GM19193 (cell line): ENCODE measurements around the gene CDK5.

ENCODE experiments used
- POLR2A ChIP-seq: IDR thresholded peaks from 4 replicates; pipeline ENCODE4 v1.6.1; 2011; ENCODE audit not compliant: insufficient read depth, insufficient read length; ENCODE audit errors: extremely low read depth

The CDK5 gene

DNA sequence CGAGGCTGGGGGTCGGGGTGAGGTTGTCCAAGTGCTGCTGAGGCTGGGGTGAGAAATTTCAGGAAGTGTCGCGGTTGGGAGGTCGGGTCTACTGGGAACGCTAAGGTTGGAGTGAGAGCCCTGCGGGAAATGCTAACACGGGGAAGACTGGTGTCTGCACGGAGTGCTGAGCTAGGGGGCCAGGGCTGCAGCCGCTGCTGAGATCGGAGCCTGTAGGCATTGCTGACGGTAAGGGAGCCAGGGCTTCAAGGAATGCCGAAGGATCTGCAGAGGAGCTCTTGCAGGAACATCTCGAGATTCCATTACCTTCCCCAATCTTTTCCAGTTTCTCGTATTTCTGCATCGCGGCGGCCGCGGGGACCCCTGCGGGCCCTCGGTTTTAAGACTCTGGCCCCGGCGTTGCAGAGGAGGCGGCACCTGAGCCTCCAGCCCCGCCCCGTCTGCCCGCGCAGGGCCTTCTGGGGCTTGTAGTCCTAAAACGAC, at the start of gene CDK5:
Gene CDK5 (minus strand): TSS at position 392 of the 483 bp plus-strand sequence. CDS start 49 bp downstream, at position 343.
- no peak for TF ChIP-seq POLR2A

DNA sequence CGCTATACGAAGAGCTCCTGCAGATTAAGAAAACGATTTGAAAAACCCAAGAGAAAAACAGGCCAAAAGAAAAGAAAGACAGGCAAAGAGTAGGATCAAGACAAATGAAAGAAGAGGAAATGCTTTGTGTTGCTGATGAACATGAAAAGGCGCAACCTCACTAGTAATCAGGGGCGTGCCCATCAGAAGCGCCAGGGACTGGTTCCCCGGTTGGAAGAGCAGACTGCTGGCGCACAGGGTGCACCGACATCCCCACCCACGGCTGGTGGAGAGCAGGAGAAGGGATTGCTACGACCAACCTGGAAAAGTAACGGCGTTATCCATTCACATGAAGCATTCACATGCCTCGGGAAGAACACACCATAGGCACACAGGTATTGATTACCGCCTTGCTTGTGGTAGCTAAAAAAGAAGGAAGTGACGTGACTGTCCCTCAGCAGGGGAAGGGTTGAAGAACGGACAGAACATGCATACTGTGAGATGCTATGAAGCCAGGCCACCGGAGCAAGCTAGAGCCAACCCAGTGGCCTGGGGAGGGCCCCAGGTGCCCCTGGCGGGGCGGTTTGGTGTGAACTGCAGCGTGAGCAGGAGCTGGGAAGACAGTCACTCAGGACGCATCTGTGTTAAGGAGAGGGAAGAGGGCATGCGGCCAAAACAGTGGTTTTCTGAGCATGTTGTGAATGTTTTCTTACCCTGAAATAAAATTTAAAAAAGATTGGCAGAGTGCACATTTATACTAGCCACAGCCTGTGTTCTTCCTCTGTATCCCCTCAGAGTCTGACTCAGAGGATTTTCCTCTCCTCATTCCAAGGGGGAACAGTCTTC, 46.9 kb upstream of the CDK5 start:
- TF ChIP-seq POLR2A, result no peak

DNA sequence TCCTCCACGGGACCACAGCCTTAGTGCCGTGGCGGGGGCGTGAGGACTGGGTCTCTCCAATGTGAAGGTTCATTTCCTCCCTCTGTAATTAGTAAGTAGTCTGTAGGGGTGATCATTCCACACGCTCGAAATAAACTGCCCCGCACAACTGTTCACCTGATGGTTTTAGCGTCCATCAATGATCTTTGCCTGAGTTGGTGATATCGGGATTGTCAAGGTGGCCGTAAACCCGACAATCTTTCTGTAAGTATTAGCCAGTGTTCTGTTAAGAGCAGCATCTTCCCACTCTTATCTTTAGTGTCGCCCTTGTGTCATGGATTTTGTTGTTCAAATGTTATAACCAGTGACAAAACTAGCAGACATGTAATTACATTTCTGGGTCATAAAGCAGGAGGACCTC, 46.3 kb upstream of the CDK5 start:
- TF ChIP-seq POLR2A, result no peak

DNA sequence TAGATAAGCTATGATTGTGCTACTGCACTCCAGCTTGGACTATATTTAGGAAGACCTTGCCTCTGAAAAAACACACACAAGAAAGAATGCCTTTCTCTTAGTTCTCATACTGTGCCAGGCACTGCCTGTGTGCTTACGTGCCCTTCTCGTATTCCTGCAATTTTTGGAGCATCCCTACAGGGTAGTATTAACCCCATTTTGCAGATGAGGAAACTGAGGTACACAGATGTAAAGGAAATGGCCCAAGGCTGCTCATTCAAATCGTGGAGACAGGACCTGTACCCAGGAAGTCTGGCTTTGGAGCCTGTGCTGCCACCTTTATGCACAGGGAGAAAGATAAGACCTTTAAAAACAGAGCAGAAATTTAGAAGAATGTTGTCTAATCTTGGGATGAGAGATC, 45.3 kb upstream of the CDK5 start:
- TF ChIP-seq POLR2A, result no peak

DNA sequence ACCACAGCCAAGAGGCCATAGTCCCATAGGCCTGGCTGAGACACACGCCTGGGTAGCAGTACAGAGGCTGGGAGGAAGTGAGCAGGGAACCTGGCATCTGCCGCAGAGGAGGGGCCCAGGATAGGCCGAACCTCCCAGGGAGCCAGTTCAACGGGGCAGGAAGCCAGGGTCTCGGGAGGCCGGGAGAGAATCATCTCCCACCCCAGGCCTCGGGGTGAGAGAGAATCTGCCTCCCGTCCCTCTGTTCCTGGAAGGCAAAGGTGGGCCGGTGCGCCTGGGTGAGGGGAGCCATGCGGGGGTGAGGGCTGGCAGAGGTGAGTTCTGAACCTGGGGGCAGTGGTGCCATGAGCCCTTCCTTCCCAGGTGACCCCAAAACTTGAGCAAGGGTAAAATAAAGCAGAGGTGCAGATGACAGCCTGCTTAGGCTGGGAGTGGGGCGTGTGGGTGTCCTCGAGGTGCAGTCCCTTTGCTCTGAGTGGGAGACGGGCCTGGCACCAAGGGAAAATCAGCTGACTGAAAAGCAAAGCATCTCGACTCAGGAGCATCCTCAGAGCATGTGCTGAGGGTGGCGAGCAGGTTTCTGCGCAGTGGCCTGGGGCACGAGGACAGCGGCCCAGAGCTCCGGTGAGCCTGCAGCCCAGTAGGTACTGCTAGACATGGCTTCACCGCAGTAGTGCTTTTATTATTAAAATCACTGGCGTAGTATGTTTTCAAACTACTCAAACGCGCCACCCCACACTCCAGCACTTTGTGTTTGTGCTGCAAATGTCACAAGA, 44.1 kb upstream of the CDK5 start:
- no peak for TF ChIP-seq POLR2A

DNA sequence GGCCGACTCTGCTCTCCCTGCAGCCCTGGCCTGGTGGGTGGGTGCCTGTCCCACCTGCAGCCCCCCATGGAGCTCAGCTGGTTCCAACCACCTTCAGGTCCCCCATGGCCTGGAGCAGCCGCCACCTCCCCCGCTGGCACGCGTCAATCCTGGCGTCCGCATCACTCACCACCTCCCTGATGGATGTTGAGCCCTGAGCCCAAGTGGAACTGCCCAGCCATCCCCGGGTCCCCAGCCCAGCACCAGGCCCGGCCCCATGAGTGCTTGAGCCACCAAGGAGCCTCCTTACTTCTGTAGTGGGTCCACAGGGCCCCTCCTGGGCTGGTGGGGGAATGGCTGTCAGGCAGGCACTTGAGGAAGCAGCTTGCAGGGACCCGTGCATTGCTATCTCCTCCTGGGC, 43.2 kb upstream of the CDK5 start:
- no peak for TF ChIP-seq POLR2A

DNA sequence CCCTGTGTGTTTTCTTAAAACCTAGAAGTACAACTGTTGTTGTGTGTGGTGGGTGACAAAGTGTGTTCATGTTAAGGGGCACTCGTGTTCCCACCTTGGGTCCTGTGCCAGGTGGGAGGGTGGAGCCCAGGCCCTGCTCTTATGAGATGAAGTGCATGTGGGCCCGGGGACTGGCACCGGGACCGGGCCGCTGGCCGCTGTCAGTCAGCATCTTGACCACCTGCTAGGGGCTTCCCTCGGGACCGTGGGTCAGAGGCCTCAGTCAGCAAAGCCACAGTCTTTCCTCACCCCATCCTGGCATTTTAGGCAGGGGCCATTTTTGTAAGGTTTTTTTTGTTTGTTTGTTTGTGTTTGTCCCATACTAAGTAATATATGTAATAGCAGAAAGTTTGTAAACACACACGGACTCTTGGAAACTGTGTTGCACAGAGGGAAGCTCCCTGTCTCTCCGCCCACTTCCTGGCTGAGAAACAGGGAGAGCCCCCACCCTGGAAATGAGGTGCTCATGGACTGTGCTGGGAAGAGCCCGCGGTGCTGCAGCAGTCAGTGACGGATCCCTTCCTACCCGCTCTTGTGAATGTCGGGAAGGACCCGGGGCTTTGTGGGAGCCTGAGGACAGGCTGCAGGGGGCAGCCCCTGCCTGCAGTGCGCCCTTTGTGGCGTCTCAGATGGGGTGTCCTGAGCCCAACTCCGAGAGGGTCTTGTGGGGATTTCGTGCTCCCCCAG, 42.0 kb upstream of the CDK5 start:
- TF ChIP-seq POLR2A, result no peak

DNA sequence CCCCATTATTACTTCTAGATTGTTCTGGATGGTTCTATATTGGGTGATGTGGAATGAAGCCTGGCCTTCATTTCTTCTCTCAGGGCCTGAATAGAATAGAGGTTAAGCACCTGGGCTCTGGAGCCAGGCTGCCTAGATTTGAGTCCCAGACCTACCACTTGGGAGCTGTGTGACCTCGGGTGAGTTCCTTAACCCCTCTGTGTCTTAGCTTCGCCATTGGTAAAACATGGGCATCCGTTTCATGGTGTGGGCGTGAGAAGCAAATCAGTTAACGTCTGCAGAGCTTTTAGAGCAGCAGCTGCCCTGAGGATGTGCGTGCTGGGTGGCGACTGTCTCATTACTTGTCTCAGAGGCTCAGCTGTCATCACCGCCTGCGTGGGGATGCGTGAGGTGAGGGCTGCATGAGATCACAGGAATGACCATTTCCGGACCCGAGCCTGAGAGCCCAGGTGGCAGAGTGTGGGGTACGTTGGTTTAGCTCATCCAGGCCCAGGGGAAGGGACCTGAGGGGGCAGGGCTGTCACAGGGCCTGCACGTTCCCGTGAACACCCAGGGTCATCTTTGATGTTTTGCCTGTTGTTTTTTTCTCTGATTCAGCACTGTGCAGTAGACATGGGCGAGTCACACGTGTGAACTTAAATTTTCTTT, 38.3 kb upstream of the CDK5 start:
- no peak for TF ChIP-seq POLR2A

DNA sequence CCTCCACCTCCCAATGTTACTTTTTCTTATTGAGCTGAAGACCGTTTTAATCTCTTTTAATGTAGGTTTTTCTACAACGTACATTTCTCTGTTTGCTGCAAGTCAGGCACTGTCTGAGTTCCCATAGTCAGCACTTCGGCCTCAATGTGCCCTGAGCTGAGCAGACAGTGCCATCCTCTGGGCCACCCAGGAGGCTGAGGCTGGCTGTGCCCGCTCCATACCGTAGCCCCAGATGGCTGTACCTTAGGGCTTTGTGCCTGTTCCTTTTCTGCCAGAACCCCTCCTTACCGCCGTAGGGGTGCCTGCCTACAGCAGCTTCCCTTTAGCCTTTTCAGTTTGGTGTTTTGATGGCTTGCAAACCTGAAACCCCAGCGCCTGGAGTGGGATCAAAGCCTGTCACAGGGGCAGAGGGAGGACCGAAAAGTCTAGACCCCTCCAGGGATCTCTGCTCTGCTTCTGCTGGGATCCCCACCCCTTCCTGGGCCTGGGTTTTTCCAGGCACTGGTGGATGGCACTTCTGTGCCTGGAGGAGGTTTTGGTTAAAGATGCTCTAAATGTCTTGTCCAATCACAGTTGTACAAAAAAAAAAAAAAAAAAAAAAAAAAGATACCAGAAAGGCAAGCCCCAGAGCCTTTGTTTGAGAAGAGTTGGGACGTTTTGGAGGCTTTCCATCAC, 37.6 kb upstream of the CDK5 start:
- no peak for TF ChIP-seq POLR2A

DNA sequence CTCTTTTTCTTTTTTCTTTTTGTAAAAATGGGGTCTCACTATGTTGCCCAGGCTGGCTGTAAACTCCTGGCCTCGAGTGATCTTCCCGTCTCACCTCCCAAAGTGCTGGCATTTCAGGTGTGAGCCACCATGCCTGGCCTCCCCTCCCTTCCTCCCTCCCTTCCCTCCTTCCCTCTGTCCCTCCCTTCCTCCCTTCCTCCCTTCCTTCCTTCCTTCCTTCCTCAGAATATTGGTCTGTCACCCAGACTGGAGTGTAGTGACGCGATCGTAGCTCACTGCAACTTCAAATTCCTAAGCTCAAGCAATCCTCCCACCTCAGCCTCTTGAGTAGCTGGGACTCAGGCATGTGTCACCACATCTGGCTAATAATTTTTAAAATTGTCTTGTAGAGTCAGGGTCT, 37.0 kb upstream of the CDK5 start:
- TF ChIP-seq POLR2A, result no peak

DNA sequence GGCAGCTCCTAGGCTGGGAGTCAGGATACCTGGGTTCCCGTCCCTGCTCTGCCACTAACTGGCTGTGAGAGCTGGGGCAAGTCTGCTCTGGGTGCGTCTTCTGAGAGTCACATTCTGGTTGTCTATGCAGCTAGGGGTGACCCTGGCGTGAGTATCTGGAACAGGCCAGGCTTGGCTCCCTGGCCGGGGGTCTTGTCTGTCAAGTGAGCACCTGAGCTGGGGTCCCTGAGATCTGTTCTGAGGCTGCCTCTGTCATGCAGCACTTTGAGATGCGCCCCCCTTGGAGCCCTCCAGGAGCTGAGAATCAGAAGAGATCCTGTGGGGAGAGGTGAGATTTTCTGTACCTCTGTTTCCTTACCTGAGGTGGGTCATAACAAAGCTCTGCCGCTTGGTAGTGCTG, 36.1 kb upstream of the CDK5 start:
- TF ChIP-seq POLR2A, result no peak

DNA sequence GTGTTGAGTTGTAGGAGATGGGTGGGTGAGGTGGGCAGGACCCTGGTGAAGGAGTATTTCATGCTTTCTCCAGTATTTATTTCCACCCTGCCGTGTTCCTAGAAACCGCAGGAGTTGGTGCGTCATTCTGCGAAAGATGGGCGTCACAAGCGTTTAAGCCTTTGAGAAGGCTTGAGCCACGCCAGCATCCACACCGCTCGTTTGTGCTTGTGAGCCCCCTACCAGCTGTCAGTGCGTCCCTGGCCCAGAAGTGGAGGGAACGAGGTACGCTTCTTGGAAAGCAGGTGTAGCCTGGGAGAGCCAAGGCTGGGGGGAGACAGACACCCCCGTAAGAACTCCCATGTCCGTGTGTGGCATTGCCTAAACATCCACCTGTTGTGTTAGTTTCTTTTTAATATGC, 34.3 kb upstream of the CDK5 start:
- no peak for TF ChIP-seq POLR2A

DNA sequence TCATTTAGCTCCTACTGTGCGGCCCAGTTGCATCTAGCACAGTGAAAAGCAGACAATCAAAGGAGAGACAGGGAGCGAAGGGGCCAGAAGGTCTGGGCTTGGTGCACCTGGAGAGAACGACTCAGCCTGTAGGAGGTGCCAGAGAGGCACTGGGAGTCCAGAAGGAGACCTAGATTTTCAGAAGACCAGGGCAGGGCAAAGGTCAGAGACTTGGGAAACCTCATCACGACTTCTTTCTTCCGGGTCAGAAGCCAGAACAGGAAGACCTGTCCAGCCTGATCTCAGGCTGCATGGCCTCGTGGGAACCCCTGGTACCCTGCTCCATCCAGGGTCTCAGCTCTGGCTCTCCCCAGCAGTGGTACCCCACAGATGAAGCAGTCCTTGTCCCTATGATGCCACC, 33.7 kb upstream of the CDK5 start:
- no peak for TF ChIP-seq POLR2A

DNA sequence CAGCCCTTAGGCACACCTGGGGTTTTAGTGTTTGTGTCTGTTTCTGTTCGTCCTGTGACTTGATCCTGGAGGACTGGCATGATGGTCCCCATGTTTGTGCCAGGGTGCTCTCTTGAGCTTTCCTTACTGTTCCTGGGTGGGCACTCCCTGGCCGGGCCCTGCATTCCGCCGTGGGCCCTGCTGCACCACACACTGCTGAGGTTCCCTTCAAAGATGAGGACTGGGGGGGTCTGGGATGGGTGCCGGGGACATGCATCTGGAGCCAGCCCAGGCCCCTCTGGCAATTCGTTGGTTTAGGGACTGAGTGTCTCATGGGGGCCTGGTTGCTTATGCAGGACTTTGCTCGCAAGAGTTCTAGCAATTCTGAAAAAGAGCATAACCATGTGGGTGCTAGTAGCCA, 33.3 kb upstream of the CDK5 start:
- TF ChIP-seq POLR2A, result no peak
